ENCODE data around the gene SMPDL3A.

GRCh38 chr6:122754191-122754731 lies 34.8 kb upstream of the SMPDL3A start:
- TF ChIP-seq CTCF (IDR thresholded peaks at IDR 0.05): no peak
- TF ChIP-seq POLR2A (IDR thresholded peaks at IDR 0.05): no peak

All from thyroid gland (tissue), 4 donors.